Gastrocnemius medialis (tissue), 4 donors: ENCODE data around the gene TGFBRAP1. TPM values are rescaled to one million over a fixed set of nuclear protein-coding genes. Genes with fewer than 3 reads are reported as not detected.

Experiments
- ATAC-seq, 2 donors: fragments of 150-250 bp; one replicate each; pipeline ENCODE4 v1.9.1; 2016
- DNase-seq, 2 donors: peaks; one replicate each; pipeline ENCODE4 v3.0.0-alpha.2; 2019
- H3K27ac ChIP-seq, 4 donors: fragments of 200-600 bp; sonication (generic); 1 replicate in 1 of 4; 2 replicates in 3 of 4; pipeline ENCODE4 v1.5.1; 2016 to 2018; ENCODE audit warnings: mild to moderate bottlenecking in 2 of 4, moderate library complexity in 1 of 4
- H3K27me3 ChIP-seq, 3 donors: fragments of 200-600 bp; sonication (generic) in 2 of 3; 1 replicate in 1 of 3; 2 replicates in 2 of 3; pipeline versions ENCODE4 v1.5.1 to v1.6.0; 2016 to 2019; ENCODE audit warnings: mild to moderate bottlenecking in 1 of 3, moderate library complexity in 1 of 3
- H3K36me3 ChIP-seq, 2 donors: fragments of 200-600 bp; sonication (generic) in 1 of 2; one replicate each; pipeline ENCODE4 v1.5.1; 2017 to 2018
- H3K4me1 ChIP-seq, 2 donors: fragments of 200-600 bp; sonication (generic) in 1 of 2; one replicate each; pipeline ENCODE4 v1.5.1; 2016 to 2017; ENCODE audit warnings: mild to moderate bottlenecking in 2 of 2
- H3K4me3 ChIP-seq, 4 donors: fragments of 200-600 bp; sonication (generic) in 3 of 4; 1 replicate in 1 of 4; 2 replicates in 3 of 4; pipeline ENCODE4 v1.5.1; 2016 to 2019; ENCODE audit warnings: mild to moderate bottlenecking in 2 of 4
- H3K9me3 ChIP-seq, 3 donors: fragments of 200-600 bp; sonication (generic) in 2 of 3; 1 replicate in 1 of 3; 2 replicates in 2 of 3; pipeline ENCODE4 v1.5.1; 2016 to 2019
- CTCF ChIP-seq, 5 experiments: fragments of 450-650 bp in 3 of 5; fragments of 200-600 bp in 2 of 5; sonication (generic) in 2 of 5; IDR thresholded peaks in 4 of 5; conservative IDR thresholded peaks in 1 of 5; 1 replicate in 4 of 5; 2 replicates in 1 of 5; pipeline ENCODE4 v1.5.1; 2016 to 2019; ENCODE audit warnings: antibody characterized with exemption in 5 of 5, mild to moderate bottlenecking in 3 of 5, moderate library complexity in 3 of 5
- POLR2A ChIP-seq, 2 donors: fragments of 450-650 bp; IDR thresholded peaks; one replicate each; pipeline ENCODE4 v1.6.1; 2017; ENCODE audit warnings: antibody characterized with exemption in 2 of 2, mild to moderate bottlenecking in 2 of 2, moderate library complexity in 2 of 2
- in situ Hi-C, 4 donors: fragments of 200-750 bp; cut with MboI; loops; one replicate each; pipeline versions ENCODE4 v1.15.0 to v1.8.0; 2017; ENCODE audit warnings: low sequenced_read_pairs in 4 of 4
- intact Hi-C: fragments of 100-400 bp; cut with DNase I; formaldehyde crosslinking; loops from one replicate; pipeline ENCODE4 v1.15.1; 2023; ENCODE audit warnings: low total_unique reads
- total RNA-seq, 4 donors: library from RNA; depleted of rRNA; stranded (reverse); fragments of >200 nt; gene quantifications; one replicate each; pipeline versions ENCODE4 v1.1.0 to v1.2.3, GENCODE V29; 2016

TGFBRAP1 gene
- total RNA-seq, 4 donors from 2014 or later = 19.7 to 28.9 (median 20.3) TPM

- in situ Hi-C loops = no loop called here
- DNase-seq (no peak), ATAC-seq (no peak)
- no peaks in the 10 kb centered on the region for H3K27me3 ChIP-seq
- H3K4me1 ChIP-seq = no peaks in the 10 kb centered on the region
- H3K36me3 ChIP-seq = no peaks in the 10 kb centered on the region
- H3K27ac ChIP-seq = no peak overlapping the region
- TF ChIP-seq POLR2A (IDR thresholded peaks at IDR 0.05) (no peak), CTCF (IDR thresholded peaks at IDR 0.05 in 4 of 5, conservative IDR thresholded peaks at IDR 0.05 in 1 of 5) (no peak)
- intact Hi-C loops = no loop called here
- H3K4me3 ChIP-seq = no peak overlapping the region
- no peaks in the 10 kb centered on the region for H3K9me3 ChIP-seq
Measured at GRCh38 chr2:105224444-105224843, 105.1 kb downstream of the TGFBRAP1 start.

- H3K4me1 ChIP-seq = no peaks in the 10 kb centered on the region
- no peaks in the 10 kb centered on the region for H3K36me3 ChIP-seq
- H3K9me3 ChIP-seq = no peaks in the 10 kb centered on the region
- no peaks in the 10 kb centered on the region for H3K27me3 ChIP-seq
- intact Hi-C loops (no loop called here), in situ Hi-C loops (no loop called here)
- no peak overlapping the region for H3K27ac ChIP-seq
- ATAC-seq (no peak), DNase-seq (no peak)
- H3K4me3 ChIP-seq = no peak overlapping the region
- TF ChIP-seq CTCF (IDR thresholded peaks at IDR 0.05 in 4 of 5, conservative IDR thresholded peaks at IDR 0.05 in 1 of 5) (no peak), POLR2A (IDR thresholded peaks at IDR 0.05) (no peak)
Measured at GRCh38 chr2:105220604-105221003, 108.9 kb downstream of the TGFBRAP1 start.

- in situ Hi-C loops (no loop called here), intact Hi-C loops (no loop called here)
- ATAC-seq = no peak
- H3K27ac ChIP-seq = no peak overlapping the region
- H3K4me3 ChIP-seq = no peak overlapping the region
- DNase-seq = no peak
- H3K9me3 ChIP-seq = no peaks in the 10 kb centered on the region
- H3K27me3 ChIP-seq = no peaks in the 10 kb centered on the region
- H3K4me1 ChIP-seq = no peaks in the 10 kb centered on the region
- H3K36me3 ChIP-seq = no peaks in the 10 kb centered on the region
- TF ChIP-seq POLR2A (IDR thresholded peaks at IDR 0.05) (no peak), CTCF (IDR thresholded peaks at IDR 0.05 in 4 of 5, conservative IDR thresholded peaks at IDR 0.05 in 1 of 5) (no peak)
Measured at GRCh38 chr2:105215586-105216192, 113.8 kb downstream of the TGFBRAP1 start.

Other genes starting within 250 kb of the TGFBRAP1 start
- not detected for gene GPR45, start 88.0 kb downstream of the TGFBRAP1 start, total RNA-seq
- 10 to 100 TPM; 12.8 to 26.7 (median 18.6) TPM for gene C2orf49, start 7.8 kb upstream of the TGFBRAP1 start, total RNA-seq
- gene FHL2, start 69.3 kb upstream of the TGFBRAP1 start, total RNA-seq = 10 to 100 TPM; 14.9 to 31.8 (median 21.4) TPM